Measurements from ENCODE around the gene BICRA. TPM values are rescaled to one million over a fixed set of nuclear protein-coding genes. Genes with fewer than 3 reads are reported as not detected.

BICRA gene
- total RNA-seq, 1 donor from 2014 or later: 5.2 TPM

DNA sequence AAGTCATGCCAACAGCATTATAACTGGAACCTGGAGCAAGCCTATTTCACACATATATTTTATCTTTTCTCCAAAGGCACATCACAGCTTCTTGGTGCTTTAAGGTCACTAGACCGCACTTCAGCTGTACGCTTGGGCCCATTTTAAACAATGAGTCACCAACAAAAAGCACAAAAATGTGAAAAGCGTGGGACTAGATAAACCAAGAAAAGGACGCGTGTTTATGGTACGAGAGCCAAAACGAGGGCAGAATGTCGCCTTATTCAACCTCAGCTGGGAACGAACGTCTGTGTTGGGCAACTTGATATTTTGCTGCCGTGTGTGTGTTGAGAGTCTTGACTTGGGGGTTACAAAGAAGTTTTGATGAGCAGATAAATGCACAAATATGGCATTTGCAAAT lies 95.1 kb downstream of the BICRA start:
- no peaks in the 10 kb centered on the region for H3K27me3 ChIP-seq
- H3K36me3 ChIP-seq: peaks cover 0 to 31% of the 10 kb centered on the region in 2 donors
- DNase-seq (ENCODE audit: extremely low spot score in 2 of 2): no peak
- H3K27ac ChIP-seq: no peak overlapping the region
- intact Hi-C loops (cut with DNase I): no loop called here
- no peaks in the 10 kb centered on the region for H3K9me3 ChIP-seq
- TF ChIP-seq POLR2AphosphoS5 (IDR thresholded peaks at IDR 0.05; ENCODE audit: insufficient read depth in 1 of 2, low read depth in 1 of 2): no peak
- TF ChIP-seq POLR2A (IDR thresholded peaks at IDR 0.05): no peak
- TF ChIP-seq, protein P1, sequence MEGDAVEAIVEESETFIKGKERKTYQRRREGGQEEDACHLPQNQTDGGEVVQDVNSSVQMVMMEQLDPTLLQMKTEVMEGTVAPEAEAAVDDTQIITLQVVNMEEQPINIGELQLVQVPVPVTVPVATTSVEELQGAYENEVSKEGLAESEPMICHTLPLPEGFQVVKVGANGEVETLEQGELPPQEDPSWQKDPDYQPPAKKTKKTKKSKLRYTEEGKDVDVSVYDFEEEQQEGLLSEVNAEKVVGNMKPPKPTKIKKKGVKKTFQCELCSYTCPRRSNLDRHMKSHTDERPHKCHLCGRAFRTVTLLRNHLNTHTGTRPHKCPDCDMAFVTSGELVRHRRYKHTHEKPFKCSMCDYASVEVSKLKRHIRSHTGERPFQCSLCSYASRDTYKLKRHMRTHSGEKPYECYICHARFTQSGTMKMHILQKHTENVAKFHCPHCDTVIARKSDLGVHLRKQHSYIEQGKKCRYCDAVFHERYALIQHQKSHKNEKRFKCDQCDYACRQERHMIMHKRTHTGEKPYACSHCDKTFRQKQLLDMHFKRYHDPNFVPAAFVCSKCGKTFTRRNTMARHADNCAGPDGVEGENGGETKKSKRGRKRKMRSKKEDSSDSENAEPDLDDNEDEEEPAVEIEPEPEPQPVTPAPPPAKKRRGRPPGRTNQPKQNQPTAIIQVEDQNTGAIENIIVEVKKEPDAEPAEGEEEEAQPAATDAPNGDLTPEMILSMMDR (IDR thresholded peaks at IDR 0.05): no peak
- H3K4me1 ChIP-seq: no peaks in the 10 kb centered on the region
- no peak overlapping the region for H3K4me3 ChIP-seq

DNA sequence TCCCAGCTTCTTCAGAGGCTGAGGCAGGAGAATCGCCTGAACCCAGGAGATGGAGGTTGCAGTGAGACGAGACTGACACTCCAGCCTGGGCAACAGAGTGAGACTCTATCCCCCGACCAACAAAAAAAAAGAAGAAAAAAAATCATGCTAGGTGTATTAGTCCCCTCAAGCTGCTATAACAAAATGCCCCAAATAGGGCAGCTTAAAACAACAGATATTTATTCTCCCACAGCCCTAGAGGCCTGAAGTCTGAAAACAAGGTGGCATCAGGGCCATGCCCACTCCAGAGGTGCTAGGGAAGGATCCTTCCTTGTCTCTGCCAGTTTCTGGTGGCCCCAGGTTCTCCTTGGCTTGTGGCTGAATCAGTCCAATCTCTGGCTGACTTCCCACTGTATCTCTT lies 95.7 kb downstream of the BICRA start:
- Histone ChIP-seq H3K36me3 (peaks cover 0 to 25% of the 10 kb centered on the region in 2 donors), H3K9me3 (no peaks in the 10 kb centered on the region), H3K4me1 (no peaks in the 10 kb centered on the region), H3K27ac (no peak overlapping the region), H3K27me3 (no peaks in the 10 kb centered on the region), H3K4me3 (no peak overlapping the region)
- no peak for DNase-seq (ENCODE audit: extremely low spot score in 2 of 2)
- no peak for TF ChIP-seq POLR2A (IDR thresholded peaks at IDR 0.05)
- intact Hi-C loops (cut with DNase I): no loop called here

DNA sequence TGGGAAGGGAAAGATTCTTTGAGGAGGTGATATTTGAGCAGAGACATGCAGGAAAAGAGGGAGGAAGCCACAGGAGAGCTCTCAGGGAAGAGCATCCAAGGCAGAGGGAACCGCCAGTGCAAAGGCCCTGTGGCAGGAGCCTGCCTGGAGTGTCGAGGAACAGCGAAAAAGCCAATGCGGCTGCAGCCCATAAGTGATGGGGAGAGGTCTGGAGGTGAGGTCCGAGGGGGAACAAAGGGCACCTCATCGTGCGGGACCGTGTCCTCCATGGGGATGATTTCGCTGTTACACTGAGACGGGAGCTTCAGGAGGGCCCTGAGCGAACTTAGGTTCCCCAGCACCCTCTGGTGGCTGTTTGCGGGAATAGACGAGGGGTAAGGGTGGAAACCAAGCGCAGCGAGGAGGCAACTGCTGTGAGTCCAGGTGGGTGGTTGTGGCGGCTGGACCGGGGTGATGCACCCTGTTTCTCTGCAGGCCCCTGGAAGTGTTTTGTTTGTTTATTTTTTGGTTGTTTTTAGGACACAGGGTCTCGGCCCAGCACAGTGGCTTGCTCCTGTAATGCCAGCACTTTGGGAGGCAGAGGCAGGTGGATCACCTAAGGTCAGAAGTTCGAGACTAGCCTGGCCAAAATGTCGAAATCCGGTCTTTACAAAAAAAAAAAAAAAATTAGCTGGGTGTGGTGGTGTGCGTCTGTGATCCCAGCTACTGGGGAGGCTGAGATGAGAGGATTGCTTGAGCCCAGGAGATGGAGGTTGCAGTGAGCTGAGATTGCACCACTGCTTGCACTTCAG lies 98.4 kb downstream of the BICRA start:
- Histone ChIP-seq H3K27me3 (no peaks in the 10 kb centered on the region), H3K4me3 (no peak overlapping the region), H3K27ac (no peak overlapping the region), H3K4me1 (no peaks in the 10 kb centered on the region), H3K36me3 (peaks cover 0 to 6% of the 10 kb centered on the region in 2 donors), H3K9me3 (no peaks in the 10 kb centered on the region)
- intact Hi-C loops (cut with DNase I): no loop called here
- DNase-seq (ENCODE audit: extremely low spot score in 2 of 2): no peak
- TF ChIP-seq, protein P1 (IDR thresholded peaks at IDR 0.05): peak; percentile 77 to 85 (median 85)
- TF ChIP-seq POLR2AphosphoS5 (IDR thresholded peaks at IDR 0.05; ENCODE audit: insufficient read depth in 1 of 2, low read depth in 1 of 2): no peak

DNA sequence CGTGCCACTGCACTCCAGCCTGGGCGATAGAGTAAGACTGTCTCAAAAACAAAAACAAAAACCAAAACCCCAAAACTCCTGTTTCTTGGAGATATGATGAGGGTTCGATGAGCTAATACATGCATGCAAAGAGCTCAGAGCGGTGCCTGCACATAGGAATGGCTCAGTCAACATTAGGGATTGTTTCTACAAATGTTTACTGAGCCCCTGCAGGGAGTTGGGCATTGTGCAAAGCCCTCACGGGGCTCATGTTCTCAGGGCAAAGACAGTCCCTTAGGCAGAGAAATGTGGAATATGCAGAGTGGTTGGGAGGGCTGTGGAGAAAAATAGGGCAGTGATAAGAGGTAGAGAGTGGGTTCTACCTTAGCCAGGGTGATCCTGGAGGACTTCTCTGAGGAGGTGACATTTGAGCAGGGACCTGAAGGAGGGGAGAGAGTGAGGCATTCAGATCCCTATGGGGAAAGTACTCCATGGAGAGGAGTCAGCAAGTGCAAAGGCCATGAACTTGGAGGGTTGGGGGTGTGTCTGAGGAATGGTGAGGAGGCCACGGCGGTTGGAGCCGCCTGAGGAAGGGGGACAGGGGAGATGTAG lies 102.8 kb downstream of the BICRA start:
- intact Hi-C loops (cut with DNase I): loop anchor here (10.0 kb wide), 1 partner anchor 73 kb away; no protein-coding TSS in a partner anchor
- Histone ChIP-seq H3K9me3 (no peaks in the 10 kb centered on the region), H3K27ac (no peak overlapping the region), H3K36me3 (peaks cover 0 to 4% of the 10 kb centered on the region in 2 donors), H3K27me3 (no peaks in the 10 kb centered on the region), H3K4me3 (no peak overlapping the region), H3K4me1 (peaks cover 28% of the 10 kb centered on the region)
- TF ChIP-seq POLR2AphosphoS5 (IDR thresholded peaks at IDR 0.05; ENCODE audit: insufficient read depth in 1 of 2, low read depth in 1 of 2): no peak
- TF ChIP-seq, protein P1 (IDR thresholded peaks at IDR 0.05): no peak
- no peak for TF ChIP-seq POLR2A (IDR thresholded peaks at IDR 0.05)
- no peak for DNase-seq (ENCODE audit: extremely low spot score in 2 of 2)

GRCh38 chr19:47713046-47714021 lies 104.4 kb downstream of the BICRA start, which contains the start of gene EHD2:
TSS of gene EHD2 (plus strand) at chr19:47713422. CDS start at chr19:47716613, 3,191 bp downstream.
- Histone ChIP-seq H3K4me3 (peak within 1 kb of the TSS; percentile 71 to 81), H3K9me3 (no peaks in the 10 kb centered on the region), H3K4me1 (peaks cover 44% of the 10 kb centered on the region), H3K27ac (peak within 1 kb of the TSS; percentile 97), H3K36me3 (peaks cover 0 to 13% of the 10 kb centered on the region in 2 donors), H3K27me3 (no peaks in the 10 kb centered on the region)
- TF ChIP-seq, protein P1 (IDR thresholded peaks at IDR 0.05): peak; percentile 96 to 97 (median 97)
- peak in 1 of 2 donors; percentile 93 for TF ChIP-seq POLR2A (IDR thresholded peaks at IDR 0.05)
- peak; percentile 65 to 91 for TF ChIP-seq POLR2AphosphoS5 (IDR thresholded peaks at IDR 0.05; ENCODE audit: insufficient read depth in 1 of 2, low read depth in 1 of 2)
- DNase-seq (ENCODE audit: extremely low spot score in 2 of 2): no peak
- intact Hi-C loops (cut with DNase I): loop anchor here (1.0 to 10.0 kb wide), 2 partner anchors 30 to 71 kb away; no protein-coding TSS in a partner anchor

All from vagina (tissue), 2 donors.